ENCODE results near the gene ANKRD45.
"Not testable (repeated sequence)": the region's sequence is repeated elsewhere in the genome, so short reads cannot be mapped to it uniquely, and the experiment has no call there.

Gene ANKRD45

DNA sequence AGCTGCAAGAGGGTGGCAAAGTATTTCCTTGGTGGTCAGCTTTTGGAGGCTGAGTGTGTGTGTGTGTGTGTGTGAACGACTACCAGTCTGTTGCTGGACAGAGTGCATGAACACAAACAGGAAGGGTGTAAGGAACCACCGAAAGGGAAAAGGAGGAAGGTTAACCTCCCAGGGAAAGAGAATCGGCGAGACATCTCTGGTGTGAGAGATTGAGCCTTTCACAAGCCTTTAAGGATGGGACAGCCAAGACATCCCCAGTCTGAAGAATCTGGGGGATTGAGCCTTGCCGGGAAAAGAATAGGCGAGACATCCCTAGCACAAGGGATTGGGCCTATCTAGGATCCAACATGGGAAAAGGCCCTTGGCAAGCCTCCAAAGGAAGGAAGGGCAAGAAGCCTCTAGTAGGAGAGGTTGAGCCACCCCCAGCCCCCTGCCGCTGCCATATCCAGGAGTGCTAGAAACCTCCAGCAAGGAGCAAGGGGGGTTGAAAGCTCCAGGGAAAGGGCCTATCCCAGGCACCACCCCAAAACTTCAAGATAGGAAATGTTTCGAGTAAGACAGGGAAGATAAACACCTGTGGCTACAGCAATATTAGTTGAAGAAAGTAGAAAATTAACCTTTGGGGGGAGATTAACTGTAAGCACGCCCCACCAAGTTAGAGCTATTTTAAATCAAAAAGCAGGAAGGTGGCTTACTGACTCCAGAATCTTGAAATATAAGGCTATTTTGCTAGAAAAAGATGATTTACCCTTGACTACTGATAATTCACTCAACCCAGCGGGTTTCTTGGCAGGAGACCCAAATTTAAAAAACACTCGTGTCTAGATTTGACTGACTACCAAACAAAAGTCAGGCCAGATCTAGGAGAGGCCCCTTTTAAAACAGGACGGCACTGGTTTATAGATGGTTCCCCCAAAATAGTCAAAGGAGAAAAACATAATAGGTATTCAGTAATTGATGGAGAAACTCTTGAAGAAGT, 31.3 kb downstream of the ANKRD45 start:
- no peak overlapping the region for H3K9ac ChIP-seq (ENCODE audit: low read length)
- H3K27ac ChIP-seq (ENCODE audit: low read depth, low read length): no peak overlapping the region
- H3K36me3 ChIP-seq (ENCODE audit: control insufficient read depth, insufficient read depth, low read length): no peaks in the 10 kb centered on the region
- H3K4me1 ChIP-seq (ENCODE audit: control insufficient read depth, insufficient read depth, low read length): no peaks in the 10 kb centered on the region
- no peaks in the 10 kb centered on the region for H3K27me3 ChIP-seq (ENCODE audit: control insufficient read depth, insufficient read depth, low read length)
- no peak overlapping the region for H3K4me3 ChIP-seq (ENCODE audit: low read length)

DNA sequence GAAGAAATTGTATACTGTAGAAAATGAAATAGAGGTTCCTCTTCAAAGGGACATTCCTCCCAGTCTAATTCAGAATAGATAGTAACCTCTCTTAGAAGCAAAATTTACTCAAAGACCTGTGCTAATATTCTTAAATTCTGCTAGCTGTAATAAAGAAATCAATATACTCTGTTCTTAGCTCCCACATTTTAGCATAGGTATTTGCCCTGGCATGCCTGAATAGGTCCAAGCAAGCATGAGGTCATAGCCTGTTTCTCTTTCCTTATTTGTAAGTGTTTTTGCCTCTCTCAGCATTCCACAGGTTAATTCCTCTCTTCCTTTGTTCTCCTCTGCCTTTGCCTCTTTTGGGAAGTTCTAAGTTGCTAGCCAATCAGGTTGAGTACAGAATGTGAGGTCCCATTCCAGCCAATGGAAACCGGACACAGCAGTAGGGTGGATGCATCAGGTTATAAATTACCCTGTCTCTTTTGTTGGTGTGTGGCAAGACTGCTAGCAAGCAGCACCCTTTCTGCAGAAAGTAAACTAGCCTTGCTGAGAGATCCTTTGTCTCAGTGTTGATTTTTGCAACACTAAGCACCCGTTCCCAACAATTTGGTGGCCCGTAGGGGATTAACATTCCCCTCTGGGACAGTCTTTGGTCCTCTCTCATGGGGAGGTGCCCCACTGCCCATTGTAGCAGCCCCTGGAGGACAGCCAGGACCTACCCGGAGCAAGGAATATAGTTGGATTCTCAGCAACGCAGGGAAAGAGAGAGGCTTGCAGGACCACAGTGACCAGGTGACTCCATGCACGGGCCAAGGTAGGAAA, 32.2 kb downstream of the ANKRD45 start:
- not testable (repeated sequence) for H3K27me3 ChIP-seq (ENCODE audit: control insufficient read depth, insufficient read depth, low read length); H3K27ac ChIP-seq (ENCODE audit: low read depth, low read length); H3K4me1 ChIP-seq (ENCODE audit: control insufficient read depth, insufficient read depth, low read length); H3K9ac ChIP-seq (ENCODE audit: low read length); H3K36me3 ChIP-seq (ENCODE audit: control insufficient read depth, insufficient read depth, low read length); H3K4me3 ChIP-seq (ENCODE audit: low read length)

DNA sequence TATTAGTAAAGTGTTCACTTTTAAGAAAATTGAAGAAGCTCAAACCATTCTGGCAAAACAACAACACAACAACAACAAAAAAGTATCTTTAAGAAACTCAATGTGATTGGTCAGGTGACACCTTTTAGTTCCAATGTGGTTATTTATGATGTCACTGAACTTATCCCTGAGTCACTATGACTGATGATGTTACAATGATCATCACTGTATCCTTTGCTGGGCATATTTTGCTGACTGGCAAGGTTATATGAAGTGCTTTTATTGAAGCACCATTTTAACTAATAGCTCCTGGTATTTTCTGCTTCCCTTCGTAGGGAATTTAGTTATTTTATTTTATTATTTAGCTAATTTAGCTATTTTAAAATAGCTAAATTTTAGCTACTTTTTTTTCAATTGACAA, 34.5 kb downstream of the ANKRD45 start, which contains the start of gene TEX50:
Gene TEX50 (plus strand): TSS at position 223 of the 400 bp plus-strand sequence. CDS start 184 bp downstream, outside the sequence.
- Histone ChIP-seq H3K27me3 (ENCODE audit: control insufficient read depth, insufficient read depth, low read length) (no peaks in the 10 kb centered on the region), H3K9ac (ENCODE audit: low read length) (no peak within 1 kb of the TSS), H3K27ac (ENCODE audit: low read depth, low read length) (no peak within 1 kb of the TSS), H3K36me3 (ENCODE audit: control insufficient read depth, insufficient read depth, low read length) (no peaks in the 10 kb centered on the region), H3K4me1 (ENCODE audit: control insufficient read depth, insufficient read depth, low read length) (no peaks in the 10 kb centered on the region), H3K4me3 (ENCODE audit: low read length) (no peak within 1 kb of the TSS)

DNA sequence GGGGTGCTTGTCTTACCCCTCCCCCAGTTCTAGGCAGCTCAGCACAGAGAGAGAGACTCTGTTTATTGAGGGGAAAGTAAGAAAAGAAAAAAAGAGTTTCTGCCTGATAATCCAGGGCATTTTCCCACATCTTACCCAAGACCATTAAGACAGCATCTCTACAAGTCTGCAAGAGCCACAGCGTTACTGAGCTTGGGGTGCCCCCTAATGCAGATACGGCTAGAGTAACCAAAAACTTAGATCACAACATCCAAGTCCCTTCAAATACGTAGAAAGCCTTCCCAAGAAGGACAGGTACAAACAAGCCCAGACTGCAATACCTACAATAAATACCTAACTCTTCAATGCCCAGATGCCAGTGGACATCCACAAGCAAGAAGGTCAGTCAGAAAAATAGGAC, 40.8 kb downstream of the ANKRD45 start:
- no peak overlapping the region for H3K4me3 ChIP-seq (ENCODE audit: low read length)
- H3K4me1 ChIP-seq (ENCODE audit: control insufficient read depth, insufficient read depth, low read length): no peaks in the 10 kb centered on the region
- no peak overlapping the region for H3K27ac ChIP-seq (ENCODE audit: low read depth, low read length)
- no peak overlapping the region for H3K9ac ChIP-seq (ENCODE audit: low read length)
- H3K36me3 ChIP-seq (ENCODE audit: control insufficient read depth, insufficient read depth, low read length): no peaks in the 10 kb centered on the region
- H3K27me3 ChIP-seq (ENCODE audit: control insufficient read depth, insufficient read depth, low read length): no peaks in the 10 kb centered on the region

DNA sequence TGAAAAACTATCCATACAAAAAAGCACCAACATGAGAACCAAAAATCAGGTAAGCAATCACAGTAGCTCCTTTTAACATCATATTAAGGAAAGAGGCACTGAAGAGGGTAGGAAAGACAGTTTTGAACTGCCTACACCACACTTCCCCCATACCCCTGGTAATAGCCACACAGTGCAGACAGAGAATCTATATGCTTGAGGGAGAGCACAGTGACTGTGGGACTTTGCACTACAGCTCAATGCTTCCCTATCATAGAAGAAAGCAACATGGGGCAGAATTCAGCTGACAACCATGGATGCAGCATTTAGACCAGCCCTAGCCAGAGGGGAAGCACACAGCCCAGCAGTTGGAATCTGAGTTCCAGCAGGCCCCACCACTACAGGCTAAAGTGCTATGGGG, 42.4 kb downstream of the ANKRD45 start:
- no peaks in the 10 kb centered on the region for H3K36me3 ChIP-seq (ENCODE audit: control insufficient read depth, insufficient read depth, low read length)

DNA sequence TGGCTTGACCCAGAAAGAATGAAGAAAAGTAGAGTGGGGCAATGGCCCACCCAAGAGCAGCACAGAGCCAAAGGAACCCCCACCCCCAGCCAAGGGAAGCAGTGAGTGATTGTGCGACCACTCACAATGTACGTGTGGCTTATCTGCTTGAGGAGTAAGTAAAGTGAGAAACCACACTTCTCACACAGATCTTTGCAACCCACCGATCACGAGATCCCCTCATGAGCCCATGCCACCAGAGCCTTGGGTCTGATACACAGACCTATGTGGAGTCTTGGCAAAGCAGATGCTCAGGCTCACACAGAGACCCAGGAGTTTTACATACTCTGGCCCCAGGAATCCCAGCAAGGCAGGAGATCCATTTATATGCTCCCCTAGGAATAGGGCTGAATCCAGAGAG, 52.8 kb downstream of the ANKRD45 start:
- H3K4me3 ChIP-seq (ENCODE audit: low read length): no peak overlapping the region
- H3K36me3 ChIP-seq (ENCODE audit: control insufficient read depth, insufficient read depth, low read length): no peaks in the 10 kb centered on the region
- no peak overlapping the region for H3K9ac ChIP-seq (ENCODE audit: low read length)
- no peak overlapping the region for H3K27ac ChIP-seq (ENCODE audit: low read depth, low read length)
- no peaks in the 10 kb centered on the region for H3K27me3 ChIP-seq (ENCODE audit: control insufficient read depth, insufficient read depth, low read length)
- H3K4me1 ChIP-seq (ENCODE audit: control insufficient read depth, insufficient read depth, low read length): no peaks in the 10 kb centered on the region

More for the DNA sequence above, 42.4 kb downstream of the ANKRD45 start:
- H3K9ac ChIP-seq (ENCODE audit: low read length): no peak overlapping the region
- no peak overlapping the region for H3K27ac ChIP-seq (ENCODE audit: low read depth, low read length)
- no peaks in the 10 kb centered on the region for H3K4me1 ChIP-seq (ENCODE audit: control insufficient read depth, insufficient read depth, low read length)
- H3K4me3 ChIP-seq (ENCODE audit: low read length): no peak overlapping the region
- no peaks in the 10 kb centered on the region for H3K27me3 ChIP-seq (ENCODE audit: control insufficient read depth, insufficient read depth, low read length)

DNA sequence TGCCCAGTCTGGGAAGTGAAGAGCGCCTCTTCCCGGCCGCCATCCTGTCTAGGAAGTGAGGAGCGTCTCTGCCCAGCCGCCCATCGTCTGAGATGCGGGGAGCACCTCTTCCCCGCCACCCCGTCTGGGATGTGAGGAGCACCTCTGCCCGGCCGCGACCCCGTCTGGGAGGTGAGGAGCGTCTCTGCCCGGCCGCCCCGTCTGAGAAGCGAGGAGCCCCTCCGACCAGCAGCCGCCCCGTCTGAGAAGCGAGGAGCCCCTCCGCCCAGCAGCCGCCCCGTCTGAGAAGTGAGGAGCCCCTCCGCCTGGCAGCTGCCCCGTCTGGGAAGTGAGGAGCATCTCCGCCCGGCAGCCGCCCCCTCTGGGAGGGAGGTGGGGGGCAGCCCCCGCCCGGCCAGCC, 56.6 kb downstream of the ANKRD45 start:
- H3K4me3 ChIP-seq (ENCODE audit: low read length); H3K36me3 ChIP-seq (ENCODE audit: control insufficient read depth, insufficient read depth, low read length); H3K27me3 ChIP-seq (ENCODE audit: control insufficient read depth, insufficient read depth, low read length); H3K27ac ChIP-seq (ENCODE audit: low read depth, low read length); H3K4me1 ChIP-seq (ENCODE audit: control insufficient read depth, insufficient read depth, low read length); H3K9ac ChIP-seq (ENCODE audit: low read length): not testable (repeated sequence)

DNA sequence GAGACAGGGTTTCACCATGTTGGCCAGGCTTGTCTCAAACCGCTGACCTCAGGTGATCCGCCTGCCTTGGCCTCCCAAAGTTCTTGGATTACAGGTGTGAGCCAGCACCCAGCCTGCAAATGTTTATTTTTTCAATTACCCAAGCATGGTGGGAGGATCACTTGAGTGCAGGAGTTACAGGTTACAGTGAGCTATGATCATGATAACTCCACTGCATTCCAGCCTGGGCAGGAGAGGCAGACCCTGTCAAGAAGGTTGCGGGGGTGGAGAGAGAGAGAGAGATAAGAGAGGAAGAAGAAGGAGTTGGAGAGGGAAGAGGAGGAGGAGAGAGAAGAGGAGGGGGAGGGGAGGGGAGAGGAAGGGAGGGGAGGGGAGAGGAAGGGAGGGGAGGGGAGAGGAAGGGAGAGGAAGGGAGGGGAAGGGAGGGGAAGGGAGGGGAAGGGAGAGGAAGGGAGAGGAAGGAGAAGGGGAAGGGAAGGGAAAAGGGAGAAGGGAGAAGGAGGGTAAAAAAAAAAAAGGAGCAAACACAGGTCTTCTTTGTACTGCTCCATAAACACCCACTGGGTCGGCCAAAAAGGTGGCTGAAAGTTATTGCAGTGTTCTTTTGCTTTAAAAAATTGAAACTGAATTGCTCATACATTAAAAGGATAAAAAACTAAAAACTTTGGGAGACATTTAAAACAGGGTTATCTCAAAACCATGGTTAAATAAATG, 61.0 kb downstream of the ANKRD45 start:
- Histone ChIP-seq H3K36me3 (ENCODE audit: control insufficient read depth, insufficient read depth, low read length) (no peaks in the 10 kb centered on the region), H3K27me3 (ENCODE audit: control insufficient read depth, insufficient read depth, low read length) (no peaks in the 10 kb centered on the region), H3K27ac (ENCODE audit: low read depth, low read length) (no peak overlapping the region), H3K9ac (ENCODE audit: low read length) (no peak overlapping the region), H3K4me1 (ENCODE audit: control insufficient read depth, insufficient read depth, low read length) (no peaks in the 10 kb centered on the region), H3K4me3 (ENCODE audit: low read length) (no peak overlapping the region)

DNA sequence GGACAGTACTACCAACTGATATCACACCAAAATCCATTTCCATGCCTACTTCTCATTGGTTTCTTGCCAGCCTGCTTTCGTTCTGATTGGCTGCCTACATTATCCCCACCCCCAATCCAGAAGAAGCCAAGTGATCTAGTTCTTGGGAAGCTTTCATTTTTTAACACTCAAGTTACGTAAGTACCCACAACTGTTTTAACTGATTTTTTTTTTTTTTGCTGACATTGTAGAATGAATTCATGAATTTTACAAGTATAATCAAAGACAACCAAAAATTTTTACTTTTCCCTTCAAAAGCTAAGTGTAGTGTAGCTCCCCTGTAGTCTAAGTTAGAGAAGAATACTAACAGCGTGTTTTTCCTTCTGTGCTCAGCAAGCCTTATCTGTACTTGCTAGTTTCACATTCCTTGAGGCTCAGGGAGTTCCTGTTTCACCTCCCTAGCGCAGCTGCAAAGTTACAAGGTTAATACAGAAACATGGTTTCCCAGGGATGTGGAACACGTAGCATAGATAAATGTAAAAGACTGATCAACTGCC, 66.5 kb downstream of the ANKRD45 start, which contains the start of gene SLC9C2:
Gene SLC9C2 (minus strand): TSS at position 17 of the 536 bp plus-strand sequence. CDS start 1,296 bp downstream, outside the sequence.
- H3K4me3 ChIP-seq (ENCODE audit: low read length): no peak within 1 kb of the TSS
- H3K27ac ChIP-seq (ENCODE audit: low read depth, low read length): no peak within 1 kb of the TSS
- no peak within 1 kb of the TSS for H3K9ac ChIP-seq (ENCODE audit: low read length)
- H3K36me3 ChIP-seq (ENCODE audit: control insufficient read depth, insufficient read depth, low read length): no peaks in the 10 kb centered on the region
- no peaks in the 10 kb centered on the region for H3K4me1 ChIP-seq (ENCODE audit: control insufficient read depth, insufficient read depth, low read length)
- H3K27me3 ChIP-seq (ENCODE audit: control insufficient read depth, insufficient read depth, low read length): no peaks in the 10 kb centered on the region

DNA sequence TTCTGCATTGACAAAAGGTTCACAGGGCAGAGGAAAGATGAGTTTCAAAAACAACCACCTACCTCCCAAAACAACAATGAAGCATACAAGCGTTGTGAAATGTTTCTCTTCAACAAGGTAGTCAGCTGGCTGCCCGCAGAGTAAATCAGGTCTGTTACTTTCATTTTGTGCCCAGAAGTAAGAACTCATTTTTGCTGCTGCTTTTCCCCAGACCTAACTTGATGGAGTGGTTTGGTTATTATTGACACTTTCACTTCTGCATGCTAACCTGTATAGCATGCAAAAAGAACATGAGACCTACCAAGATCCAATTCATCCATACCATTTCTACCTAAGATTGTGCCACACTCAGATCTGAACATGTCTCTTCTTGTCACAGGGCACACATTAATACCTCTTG, 68.1 kb downstream of the ANKRD45 start:
- no peaks in the 10 kb centered on the region for H3K36me3 ChIP-seq (ENCODE audit: control insufficient read depth, insufficient read depth, low read length)
- H3K4me3 ChIP-seq (ENCODE audit: low read length): no peak overlapping the region
- no peaks in the 10 kb centered on the region for H3K4me1 ChIP-seq (ENCODE audit: control insufficient read depth, insufficient read depth, low read length)
- H3K27me3 ChIP-seq (ENCODE audit: control insufficient read depth, insufficient read depth, low read length): no peaks in the 10 kb centered on the region
- no peak overlapping the region for H3K27ac ChIP-seq (ENCODE audit: low read depth, low read length)
- no peak overlapping the region for H3K9ac ChIP-seq (ENCODE audit: low read length)

DNA sequence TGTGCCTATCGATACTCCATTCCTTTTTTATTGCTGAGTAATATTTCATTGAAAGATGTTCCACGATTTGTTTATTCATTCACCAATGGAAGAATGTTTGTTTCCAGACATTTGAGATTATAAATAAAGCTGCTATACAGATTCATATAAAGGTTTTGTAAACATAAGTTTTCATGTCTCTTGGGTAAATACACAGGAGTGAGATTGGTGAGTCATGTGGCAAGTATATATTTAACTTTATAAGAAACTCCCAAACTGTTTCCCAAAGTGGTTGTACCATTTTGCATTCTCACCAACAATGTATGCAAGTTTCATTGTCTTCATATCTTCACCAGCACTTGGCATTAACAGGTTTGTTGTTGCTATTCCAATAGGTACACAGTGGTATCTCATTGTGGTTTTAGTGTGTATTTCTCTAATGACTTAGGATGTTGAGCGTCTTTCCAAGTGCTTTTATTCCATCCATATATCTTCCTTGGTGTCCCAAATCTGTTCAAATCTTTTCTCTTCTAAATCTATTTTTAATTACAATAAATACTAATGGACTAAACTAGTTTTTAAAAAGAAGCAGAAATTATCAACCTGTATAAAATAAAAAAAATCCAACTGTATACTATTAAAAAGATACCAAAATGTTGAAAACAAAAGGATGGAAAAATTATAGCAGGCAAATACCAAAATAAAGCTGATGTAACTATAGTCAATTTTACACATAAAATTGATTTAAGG, 73.4 kb downstream of the ANKRD45 start:
- H3K36me3 ChIP-seq (ENCODE audit: control insufficient read depth, insufficient read depth, low read length): no peaks in the 10 kb centered on the region
- no peak overlapping the region for H3K9ac ChIP-seq (ENCODE audit: low read length)
- H3K27me3 ChIP-seq (ENCODE audit: control insufficient read depth, insufficient read depth, low read length): no peaks in the 10 kb centered on the region
- H3K4me3 ChIP-seq (ENCODE audit: low read length): no peak overlapping the region
- H3K27ac ChIP-seq (ENCODE audit: low read depth, low read length): no peak overlapping the region
- H3K4me1 ChIP-seq (ENCODE audit: control insufficient read depth, insufficient read depth, low read length): no peaks in the 10 kb centered on the region
